Measurements from ENCODE around the gene LIPA.
"Not testable (repeated sequence)": the region's sequence is repeated elsewhere in the genome, so short reads cannot be mapped to it uniquely, and the experiment has no call there.

Gene LIPA

DNA sequence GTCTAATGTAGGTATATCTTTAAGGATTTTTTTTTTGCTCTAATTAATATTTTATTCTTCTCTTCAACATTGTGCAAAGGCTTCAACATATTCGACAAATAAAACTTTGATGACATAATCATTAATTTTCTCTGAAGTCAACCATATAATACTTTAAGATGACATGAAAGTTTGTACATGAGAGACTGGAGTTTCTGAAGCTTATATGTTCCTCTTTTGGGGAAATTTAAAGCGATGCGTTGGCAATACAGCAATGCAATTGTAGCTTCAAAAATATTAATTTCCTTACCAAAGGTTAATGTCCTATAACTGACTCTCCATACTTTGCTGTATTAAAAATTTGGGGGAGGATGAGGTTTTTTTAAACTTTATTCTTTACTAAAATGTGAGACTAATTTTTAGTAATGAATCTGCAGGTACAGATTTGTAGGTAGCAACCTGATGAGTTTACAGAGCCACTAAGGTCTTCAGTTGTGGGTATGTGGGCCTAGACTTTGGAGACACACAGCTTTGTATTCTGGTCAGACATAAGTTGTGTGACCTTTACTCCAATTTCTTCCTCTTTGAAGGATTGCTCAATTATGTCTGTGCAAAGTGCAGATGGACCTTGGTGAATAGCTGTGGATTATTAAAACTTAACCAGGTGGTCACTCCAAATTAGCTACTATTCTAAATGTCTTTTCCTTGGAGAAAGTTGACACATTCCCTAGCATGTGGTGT, 18.0 kb upstream of the LIPA start:
- no peak for DNase-seq

DNA sequence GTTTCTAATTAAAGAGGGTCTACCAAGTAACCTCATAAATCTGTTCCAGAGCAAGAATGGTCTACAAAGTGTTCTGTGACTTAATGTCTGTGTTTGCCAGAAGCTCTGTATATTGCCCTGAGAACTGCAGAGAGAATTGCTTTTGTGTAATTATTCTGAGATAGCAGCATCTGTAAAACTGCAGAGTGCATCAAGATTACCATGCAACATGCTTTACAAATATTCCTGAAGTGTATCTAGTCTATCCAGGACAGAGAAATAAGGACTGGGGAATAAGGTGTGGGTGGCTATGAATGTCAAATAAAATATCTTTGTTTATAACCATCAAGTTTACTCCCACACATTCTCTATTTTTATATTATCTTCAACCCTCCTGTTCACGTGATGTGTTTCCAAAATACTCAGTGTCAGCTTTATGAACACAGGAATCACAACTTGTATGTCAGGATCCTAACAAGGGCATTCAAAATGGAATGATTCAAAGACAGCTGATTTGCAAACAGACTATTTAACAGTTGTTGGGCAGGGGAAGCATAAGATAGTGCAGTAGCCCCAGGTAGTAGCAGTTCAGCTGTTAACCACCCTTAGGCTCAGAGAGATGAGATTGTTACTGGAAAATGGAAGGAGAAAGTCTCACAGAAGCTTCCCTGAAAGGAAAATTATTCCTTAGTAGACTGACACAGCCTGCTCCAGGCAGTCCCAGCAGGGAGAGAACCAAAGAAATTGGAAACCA, 15.3 kb upstream of the LIPA start:
- DNase-seq = no peak

DNA sequence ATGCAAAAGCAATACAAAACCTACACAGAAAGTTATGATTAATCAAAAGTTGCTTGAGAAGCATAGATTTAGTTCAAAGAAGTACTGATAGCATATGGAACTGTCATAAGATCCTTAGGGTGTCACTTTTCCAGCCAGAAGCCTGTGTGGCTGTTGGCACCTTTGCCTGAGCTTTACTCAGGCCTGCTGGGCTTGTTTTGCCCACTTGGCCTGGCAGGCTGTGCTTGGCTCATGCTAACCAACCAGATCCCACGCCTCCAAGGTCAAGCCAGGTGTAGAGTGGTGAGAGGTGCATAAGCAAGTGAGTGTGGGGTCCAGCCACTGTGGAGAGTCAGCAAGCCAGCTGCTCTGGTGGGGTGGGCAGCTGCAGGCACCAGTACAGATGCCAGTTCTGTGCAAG, 12.0 kb upstream of the LIPA start:
- no peak for DNase-seq

DNA sequence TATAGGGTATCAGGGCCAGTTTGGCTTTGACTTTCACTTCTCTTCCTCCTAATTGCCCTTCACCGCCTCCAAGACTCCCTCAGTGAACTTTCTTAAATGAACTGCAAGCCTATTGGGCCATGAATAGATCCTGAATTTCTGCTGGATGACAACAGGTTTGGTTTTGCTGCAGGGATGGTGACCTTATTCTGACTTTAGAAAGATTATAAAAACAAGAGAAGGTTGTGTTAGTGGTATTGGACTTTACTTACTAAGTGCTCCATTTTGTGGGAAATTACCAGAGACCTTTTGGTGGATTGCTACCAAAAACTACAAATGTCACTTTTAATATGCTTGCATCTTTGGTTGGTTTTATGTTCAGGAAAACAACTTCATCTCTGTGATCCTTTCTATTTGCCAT, 11.5 kb upstream of the LIPA start:
- DNase-seq = no peak

DNA sequence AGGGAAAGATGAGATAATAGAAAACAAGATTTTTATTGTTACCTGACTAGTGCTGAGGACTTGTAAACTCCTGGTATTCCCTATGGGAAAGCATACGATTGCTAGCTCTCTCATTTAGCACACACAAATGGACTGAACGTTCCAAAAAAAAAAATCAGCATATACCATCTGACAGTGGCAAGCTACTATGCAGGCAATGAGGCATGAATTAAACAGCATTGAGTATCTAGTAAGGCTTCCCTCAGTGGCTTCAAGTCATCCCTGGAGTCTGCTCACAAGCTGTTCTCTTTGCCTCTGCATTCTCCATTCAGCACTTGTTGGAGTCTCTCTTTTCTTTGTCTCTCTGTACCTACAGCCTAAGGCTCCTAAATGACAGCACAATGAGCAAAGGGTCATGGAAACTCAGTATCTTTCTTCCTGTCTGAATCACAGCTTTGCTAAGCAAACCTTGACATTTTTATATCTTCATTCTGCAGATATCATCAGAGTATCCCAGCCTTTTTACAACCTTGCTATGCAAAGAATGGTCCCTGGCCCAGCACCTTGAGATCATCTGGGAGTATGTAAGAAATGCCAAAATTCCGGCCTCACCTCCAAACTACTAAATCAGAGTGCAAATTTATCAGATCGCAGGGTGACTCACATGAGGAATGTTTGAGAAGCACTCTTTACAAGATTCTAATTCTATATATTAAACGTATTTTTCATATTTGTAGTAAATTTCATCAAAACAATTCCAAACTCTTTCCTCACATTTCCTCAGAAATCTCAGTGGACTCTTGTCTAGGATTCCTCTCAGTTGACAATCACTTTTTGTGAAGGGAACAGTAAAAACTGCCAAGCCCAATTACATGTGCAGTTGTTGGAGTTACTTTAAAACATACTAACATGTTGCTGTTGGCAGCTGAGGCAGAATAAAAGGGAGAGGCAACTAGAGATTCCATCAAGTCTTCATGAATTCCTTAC, 10.8 kb upstream of the LIPA start:
- no peak for DNase-seq

DNA sequence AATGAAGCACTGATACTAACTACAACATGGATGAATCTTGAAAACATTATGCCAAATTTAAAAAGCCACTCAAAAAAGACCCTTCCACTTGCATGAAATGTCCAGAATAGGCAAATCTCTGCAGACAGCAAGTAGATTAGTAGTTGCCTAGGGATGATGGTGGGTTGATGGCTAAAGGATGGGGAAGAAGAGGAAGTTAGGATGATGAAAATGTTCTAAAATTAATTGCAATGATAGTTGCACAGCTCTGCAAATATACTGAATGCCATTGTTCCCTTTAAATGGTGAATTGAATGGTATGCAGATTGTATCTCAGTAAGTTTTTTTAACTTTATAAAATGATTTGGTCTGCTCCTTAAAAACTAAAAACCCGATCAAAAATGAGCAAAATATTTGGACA, 7.3 kb upstream of the LIPA start:
- DNase-seq = no peak

DNA sequence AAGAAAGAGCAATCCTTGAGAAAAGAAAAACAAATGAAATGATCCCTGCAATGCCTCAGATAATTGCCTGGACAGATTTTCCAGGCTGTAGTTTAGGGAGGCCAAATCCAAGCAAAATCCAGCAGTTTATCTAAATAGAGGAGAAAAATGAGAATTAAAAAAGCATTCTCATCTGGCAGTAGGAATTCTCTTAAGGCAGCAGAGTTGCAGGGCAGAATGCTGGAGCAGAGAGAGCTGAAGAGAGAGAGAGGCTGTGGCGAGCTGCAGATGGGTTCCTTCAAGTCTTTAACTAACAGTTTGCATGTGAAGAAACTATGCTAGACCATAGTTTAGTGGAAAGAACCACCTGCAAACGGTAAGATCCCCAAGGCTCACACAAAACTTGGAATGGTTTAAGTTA, 6.0 kb upstream of the LIPA start:
- DNase-seq = no peak

DNA sequence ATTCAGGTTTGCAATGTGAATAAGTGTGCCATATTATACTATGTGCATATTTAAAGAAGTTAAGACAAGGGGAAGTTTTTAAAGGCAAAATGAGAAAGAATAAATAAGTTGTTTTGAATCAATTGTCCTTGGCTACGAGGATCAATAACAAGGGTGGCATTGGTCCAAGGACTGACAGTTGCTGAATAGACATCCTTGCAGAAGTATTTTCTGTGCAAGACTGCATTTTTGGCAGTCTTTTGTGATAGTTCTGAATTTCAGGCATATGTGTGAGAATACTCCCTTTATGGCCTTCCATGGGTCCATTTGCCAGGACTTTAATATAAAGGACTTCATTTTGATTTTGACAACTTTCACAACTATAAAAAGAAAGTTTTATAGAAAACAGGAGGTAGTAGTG, 5.4 kb upstream of the LIPA start:
- no peak for DNase-seq

DNA sequence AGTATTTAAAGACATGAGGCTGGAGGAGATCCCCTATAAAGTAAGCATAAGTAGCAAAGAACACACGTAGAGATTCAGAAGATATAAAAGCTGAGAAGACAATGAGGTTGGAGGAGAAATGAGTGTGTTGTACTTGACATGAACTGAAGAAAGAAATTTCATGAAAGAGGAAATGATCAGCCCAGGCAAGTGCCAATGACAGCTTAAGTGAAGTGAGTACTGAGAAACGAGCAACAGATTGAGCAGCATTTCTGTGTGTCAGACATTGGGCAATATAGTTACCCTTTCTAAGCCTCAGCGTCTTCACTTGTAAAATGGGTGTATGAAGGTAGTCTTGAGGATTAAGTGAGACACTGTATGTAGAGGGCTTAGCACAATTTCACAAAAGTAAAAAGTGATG, 4.8 kb upstream of the LIPA start:
- no peak for DNase-seq

DNA sequence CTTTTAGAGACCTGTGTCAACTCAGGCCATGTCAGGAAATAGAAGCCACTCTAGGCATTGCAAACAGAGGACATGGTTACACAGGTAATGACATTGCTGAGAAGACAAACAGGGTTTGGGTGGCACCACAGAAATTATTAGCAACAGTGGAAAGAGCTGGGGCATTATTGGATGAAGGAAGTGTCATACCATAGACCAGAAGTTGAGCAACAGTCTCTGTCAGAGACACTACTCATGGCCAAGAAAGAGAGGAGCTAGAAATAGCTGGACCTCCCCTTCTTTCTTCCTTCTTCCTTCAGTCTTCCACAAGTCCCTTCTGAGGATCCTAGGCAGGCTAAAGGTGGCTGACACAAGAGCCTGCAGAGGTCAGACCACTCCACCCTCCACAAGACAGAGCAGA, 4.2 kb upstream of the LIPA start:
- DNase-seq = peak; percentile 13

DNA sequence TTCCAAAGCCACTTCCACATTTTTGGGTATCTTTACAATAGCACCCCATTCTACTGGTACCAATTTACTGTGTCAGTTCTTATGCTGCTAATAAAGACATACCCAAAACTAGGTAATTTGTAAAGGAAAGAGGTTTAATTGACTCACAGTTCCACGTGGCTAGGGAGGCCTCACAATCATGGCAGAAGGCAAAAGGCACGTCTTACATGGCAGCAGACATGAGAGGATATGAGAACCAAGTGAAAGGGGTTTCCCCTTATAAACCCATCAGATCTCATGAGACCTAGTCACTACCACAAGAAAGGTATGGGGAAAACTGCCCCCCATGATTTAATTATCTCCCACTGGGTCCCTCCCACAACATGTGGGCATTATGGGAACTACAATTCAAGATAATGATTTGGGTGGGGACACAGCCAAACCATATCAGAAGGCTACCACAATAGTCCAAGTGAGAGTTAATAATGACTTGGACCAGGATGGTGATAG, 3.6 kb upstream of the LIPA start:
- not testable (repeated sequence) for DNase-seq

DNA sequence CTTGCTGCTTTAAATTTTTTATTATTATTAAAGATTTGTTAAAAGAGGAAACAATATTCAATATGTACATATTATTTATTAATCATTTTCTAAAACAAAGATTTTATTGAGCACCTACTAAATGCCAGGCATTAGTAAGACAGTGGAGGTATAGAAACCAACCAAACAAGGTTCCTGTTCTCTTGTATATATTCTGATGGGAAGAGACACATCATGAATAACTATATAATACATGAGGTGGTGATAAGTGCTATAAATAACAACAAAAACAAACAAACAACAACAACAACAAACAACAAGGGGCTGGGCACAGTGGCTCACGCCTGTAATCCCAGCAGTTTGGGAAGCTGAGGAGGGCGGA, 630 bp upstream of the LIPA start:
- no peak for DNase-seq

DNA sequence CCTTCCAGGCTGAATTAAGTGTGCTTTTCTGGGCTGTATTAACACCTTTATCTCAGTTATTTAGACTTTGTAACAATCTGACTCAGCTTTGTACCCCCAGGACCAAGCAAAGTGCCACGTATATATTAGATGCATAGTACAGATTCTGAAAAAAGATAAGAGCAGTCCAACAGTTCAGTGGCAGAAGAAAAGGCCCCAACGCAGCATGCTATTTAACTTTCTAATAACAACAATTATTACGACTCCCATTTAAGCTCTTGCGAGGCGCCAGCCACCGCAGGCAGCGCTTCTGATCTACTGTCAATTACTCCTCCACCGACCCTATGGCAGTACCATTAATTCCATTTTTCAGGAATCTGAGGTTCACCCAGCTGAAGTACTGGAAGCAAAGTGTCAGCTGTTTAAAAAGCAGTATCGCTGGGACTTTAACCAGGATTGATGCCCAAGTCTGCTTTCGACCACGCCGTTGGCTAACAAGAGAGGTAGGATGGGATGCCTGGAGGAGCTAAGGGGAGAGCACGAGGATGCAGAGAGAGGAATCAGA, 638 bp downstream of the LIPA start:
- DNase-seq = peak; percentile 33

DNA sequence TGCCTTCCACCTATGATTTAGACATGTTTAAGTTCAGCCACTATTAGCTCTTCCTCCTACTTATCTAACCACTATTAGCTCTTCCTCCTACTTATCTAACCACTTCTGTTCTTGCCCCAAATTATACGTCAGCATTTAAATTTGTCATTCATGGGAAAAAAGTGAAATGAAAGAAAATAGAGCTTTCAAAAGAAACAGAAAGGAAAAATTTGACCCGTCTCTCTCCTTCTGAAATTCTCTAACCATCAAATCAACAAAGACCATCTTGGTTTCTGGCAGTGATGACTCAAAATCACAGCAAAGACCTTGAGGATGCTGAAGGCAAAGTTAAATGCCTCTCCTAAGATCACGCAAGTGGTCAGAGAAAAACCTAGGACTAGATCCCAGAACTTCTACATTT, 2.6 kb downstream of the LIPA start:
- DNase-seq = no peak

DNA sequence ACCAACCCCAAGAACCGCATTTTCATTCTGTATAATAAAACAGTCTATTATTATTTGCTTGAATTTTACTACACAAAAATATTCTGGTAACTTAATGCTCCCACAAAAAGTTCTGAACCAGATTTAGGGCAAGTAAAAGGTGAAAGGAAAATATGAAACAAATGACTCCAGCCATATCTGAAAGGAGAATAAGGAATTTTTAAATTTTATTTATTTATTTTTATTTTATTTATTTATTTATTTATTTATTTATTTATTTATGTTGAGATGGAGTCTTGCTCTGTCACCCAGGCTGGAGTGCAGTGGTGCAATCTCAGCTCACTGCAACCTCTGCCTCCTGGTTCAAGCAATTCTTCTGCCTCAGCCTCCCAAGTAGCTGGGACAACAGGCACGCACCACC, 4.0 kb downstream of the LIPA start:
- DNase-seq = not testable (repeated sequence)

DNA sequence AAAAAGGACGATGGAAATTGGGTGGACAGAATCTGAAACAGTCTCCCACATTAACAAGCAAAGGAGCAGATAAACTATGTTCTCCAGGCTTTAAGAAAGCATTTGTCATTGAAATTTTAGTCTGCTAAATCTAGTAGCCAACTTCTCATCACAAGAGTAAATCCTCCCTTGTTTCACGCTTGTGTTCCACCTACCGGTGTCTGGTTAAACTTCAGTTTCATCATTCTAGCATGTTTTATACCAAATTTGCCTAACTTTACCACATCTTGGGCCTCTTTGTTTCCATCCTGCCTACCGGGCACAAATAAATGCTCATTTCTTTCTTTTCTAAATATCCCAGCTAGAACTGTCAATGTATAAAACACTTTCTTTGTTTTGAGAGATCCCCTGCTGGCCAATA, 5.8 kb downstream of the LIPA start:
- no peak for DNase-seq

DNA sequence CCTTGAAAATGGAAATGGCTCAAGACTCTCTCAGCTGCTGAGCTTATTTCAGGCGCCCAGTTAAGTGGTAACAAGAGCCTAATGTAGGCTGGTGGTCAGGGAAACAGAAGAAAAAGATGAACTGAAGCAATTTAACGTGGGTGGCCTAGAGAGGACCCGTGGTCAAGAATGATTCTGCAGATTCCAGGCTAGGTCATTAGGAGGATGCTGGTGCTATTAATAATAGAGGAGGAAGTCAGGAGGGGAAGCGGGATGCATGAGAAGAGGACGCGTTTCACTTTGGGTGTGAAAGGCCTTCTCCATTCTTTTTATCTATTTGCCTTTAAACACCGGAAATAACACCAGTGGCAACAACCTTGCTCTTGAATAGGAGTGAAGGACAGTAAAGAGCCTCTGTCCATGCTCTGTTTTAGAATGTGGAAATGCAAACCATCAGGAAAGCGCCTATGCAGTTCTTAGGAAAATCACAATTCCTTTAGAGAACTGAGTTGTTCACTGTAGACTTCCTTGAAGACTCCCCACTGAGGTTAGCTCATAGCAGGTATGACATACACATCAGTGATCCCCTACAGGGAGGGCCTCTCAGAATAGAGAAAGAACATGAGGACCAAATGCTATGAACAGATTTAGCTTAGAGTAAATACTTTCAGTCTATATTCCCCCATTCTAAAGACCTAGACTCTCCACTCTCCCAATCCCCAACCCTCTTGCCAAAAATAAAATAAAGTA, 8.6 kb downstream of the LIPA start:
- DNase-seq = peak; percentile 30

DNA sequence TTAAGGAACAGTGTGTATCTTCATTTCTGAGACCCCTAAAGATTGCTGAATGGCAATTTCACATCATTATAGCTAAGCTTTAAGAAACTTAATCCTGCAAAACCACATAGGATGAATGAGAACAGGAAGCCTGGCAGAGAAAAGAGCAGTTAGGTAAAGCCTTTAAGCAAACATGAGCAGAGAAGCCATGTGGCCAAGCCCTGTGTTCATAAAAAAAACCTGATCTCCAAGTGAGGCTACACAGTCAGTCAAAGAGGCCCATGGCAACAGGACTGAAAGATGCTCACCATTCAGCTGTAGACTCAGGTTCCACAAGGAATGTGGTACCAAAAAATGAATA, 9.3 kb downstream of the LIPA start:
- no peak for DNase-seq

DNA sequence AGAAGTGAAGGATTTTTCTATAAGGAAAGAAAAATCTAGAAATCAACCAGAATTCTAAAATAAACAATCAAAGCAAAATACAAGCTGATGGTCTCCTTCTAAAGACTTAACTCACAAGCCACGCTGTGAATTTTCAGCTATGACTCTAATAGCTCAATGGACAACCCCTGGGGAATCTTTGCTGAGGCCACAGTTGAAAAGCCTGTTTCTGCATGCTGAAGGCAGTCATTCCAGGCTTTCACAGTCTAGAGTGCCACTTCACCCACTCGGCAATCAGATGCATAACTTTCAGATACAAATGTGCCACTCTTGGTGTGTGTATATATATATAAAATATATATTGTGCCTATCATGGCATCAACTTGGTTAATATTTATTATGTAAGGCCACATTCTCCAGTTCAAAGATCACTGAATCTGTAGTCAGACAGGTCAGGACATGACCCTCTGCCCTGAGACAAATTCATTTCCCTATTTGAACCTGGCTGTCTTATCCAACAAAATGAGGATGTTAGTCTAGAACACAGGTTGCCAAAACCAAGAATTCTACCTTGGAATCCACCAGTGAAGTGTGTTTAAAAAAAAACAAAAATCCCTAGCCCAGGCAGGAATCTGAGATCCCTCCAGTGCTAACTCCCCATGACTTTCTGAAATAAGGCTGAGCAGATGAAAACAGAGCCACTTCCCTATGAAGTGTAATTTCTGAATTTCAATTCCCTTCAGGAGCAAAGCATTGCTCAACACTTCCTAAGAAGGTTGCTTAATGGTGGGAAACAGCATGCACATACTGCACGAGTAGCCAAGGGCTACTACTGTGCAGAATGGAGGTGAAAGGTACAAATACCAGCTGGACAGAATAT, 9.9 kb downstream of the LIPA start:
- no peak for DNase-seq

DNA sequence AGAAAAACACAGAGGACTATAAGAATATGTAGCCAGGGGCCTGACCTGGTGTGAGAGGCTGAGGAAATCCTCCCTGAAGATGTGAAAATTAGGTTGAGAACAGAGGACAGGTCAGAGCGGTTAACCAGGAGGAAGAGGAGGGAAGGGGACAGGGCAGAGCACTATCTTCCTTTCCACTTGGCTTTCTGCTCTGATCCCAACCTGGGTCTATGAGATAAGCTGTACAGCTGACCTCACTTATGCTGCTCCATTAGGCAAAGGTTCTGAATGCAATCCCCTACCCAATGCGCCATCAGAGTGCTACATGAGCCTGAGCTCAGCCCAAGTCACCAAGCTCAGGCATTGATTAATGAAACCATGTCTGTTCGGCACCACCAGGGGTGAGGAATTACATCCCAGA, 10.5 kb downstream of the LIPA start:
- DNase-seq = peak; percentile 49

DNA sequence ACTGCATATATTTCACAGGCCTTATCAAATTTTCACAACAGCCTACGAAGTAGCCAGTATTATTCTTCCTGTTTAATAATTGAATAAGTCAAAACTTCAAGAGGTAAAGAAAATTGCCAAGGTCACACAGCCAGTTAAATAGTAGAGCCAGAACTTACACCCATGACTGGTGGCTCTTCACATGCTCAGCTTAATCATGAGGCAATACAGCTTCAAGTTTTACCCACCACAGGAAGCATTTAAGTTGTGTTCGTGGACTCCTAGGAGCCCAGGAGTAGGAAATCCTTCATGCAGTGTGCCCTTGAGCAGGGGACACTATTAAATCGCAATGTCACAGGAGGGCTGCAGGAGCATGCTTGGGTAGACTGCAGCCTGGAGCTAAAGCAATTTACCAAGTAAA, 11.1 kb downstream of the LIPA start:
- DNase-seq = no peak
